Fibroblast of the aortic adventitia (primary cell): ENCODE results near the gene CTXND1. TPM values are rescaled to one million over a fixed set of nuclear protein-coding genes. Genes with fewer than 3 reads are reported as not detected.

Source experiments
- DNase-seq: peaks from one replicate; pipeline ENCODE4 v3.0.0-alpha.2; 2010; ENCODE audit warnings: low read depth
- H3K4me3 ChIP-seq: 2 replicates; pipeline ENCODE4 v1.5.1; 2011; ENCODE audit warnings: low read depth, mild to moderate bottlenecking, control low read depth, low read length, moderate library complexity
- total RNA-seq: library from RNA; depleted of rRNA; stranded (reverse); fragments of >200 nt; gene quantifications from 2 replicates; pipeline ENCODE4 v1.2.3, GENCODE V29; 2012; ENCODE audit warnings: low replicate concordance
- TF ChIP-seq, protein P1 (sequence below): IDR thresholded peaks from 2 replicates; pipeline ENCODE4 v1.5.1; 2011; ENCODE audit warnings: mild to moderate bottlenecking, low read length, control low read depth, inconsistent platforms; ENCODE audit not compliant: insufficient read depth

CTXND1 gene
- total RNA-seq, 1 donor, result not detected

DNA sequence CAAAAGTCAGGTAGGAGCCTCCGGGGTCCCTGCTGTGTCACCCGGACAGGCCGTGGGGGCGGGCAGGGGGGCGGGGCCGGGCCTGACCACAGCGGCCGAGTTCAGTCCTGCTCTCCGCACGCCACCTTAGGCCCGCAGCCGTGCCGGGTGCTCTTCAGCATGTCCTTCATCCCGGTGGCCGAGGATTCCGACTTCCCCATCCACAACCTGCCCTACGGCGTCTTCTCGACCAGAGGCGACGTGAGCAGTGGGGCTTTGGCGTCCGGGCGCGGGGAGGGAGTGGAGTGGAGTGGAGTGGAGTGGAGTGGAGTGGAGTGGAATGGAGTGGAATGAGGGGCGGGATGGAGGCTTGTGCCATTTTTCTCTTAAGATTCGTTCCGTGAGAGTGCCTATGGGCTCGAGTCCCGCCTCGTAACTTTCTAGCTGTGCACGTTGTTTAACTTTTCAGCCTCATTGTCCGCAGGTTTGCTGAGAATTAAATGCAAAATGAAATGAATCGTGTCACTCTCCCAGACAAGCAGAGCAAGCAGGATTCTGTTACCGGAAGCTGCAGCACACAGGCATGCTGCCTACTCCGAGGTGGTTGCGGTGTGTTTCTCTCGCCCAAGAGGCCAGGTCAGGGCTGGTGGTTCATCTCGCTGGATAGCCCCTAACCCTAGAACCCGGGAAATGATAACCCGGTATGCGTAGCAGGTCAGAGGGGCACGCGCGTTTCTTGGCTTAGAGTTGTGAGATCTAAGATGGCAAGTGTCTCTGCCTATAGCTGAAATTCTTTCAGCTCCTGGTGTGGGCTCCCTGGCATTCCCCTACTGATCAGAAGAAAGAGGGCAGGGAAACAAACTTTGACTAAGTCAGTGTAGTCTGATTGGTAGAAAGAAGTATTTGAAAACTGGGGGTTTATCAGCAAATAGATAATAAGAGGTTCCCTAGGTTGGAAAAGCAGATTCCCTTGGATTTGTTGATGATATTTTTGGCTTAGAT, 98.8 kb downstream of the CTXND1 start, which contains the start of gene FAH:
Gene FAH, plus strand, starts transcription at position 104 of the 981 bp plus-strand sequence. Its CDS starts 56 bp downstream, at position 160.
- TF ChIP-seq, protein P1, sequence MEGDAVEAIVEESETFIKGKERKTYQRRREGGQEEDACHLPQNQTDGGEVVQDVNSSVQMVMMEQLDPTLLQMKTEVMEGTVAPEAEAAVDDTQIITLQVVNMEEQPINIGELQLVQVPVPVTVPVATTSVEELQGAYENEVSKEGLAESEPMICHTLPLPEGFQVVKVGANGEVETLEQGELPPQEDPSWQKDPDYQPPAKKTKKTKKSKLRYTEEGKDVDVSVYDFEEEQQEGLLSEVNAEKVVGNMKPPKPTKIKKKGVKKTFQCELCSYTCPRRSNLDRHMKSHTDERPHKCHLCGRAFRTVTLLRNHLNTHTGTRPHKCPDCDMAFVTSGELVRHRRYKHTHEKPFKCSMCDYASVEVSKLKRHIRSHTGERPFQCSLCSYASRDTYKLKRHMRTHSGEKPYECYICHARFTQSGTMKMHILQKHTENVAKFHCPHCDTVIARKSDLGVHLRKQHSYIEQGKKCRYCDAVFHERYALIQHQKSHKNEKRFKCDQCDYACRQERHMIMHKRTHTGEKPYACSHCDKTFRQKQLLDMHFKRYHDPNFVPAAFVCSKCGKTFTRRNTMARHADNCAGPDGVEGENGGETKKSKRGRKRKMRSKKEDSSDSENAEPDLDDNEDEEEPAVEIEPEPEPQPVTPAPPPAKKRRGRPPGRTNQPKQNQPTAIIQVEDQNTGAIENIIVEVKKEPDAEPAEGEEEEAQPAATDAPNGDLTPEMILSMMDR, result no peak
- peak within 1 kb of the TSS; percentile 80 for H3K4me3 ChIP-seq
- peak; percentile 57 for DNase-seq

DNA sequence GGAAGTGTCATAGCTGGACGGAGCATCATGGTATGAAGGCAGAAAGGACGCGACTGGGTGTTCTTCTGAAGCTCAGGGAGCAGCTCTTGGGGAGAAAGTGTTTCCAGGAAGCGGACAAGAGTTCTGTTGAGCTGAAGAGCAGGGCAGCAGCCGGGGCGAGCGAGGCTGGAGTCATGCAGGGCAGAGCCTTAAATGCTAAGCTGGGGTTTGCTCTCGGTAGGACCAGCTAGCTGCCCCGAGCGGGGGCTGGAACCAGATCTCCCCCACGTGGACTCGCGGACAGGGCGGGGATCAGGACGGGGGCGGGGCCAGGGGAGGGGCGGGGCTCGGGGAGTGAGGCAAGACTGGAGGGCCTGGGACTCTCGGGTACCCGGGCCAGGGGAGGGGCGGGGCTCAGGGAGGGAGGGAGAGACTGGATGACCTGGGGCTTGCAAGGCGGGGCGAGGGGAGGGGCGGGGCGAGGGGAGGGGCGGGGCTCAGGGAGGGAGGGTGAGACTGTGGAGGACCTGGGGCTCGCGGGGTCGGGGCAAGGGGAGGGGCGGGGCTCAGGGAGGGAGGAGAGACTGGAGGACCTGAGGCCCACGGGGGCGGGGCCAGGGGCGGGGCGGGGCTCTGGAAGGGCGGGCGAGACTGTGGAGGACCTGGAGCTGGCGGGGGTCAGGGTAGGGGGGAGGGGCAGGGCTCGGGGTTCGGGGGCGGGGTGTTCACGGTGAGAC, 99.7 kb downstream of the CTXND1 start:
- DNase-seq, result peak; percentile 86
- peak overlapping the region; percentile 80 for H3K4me3 ChIP-seq
- TF ChIP-seq, protein P1, result no peak

DNA sequence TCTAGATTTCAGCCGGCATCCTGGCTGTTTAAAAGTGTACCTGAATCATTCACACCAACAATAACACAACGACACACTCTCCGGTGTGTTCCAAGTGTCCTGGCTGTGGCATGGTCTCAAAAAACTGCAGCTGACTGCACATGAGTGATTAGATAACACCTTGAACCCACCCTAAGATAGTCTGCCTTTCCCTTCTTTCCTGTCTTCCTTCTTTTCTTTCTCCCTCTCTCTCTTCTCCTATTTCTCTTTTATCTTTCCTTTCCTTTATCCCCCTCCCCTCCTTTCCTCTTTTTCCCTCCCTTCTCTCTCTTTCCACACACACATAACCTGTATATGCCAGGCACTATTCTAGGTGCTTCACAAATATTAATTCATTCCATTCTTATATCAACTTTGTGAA, 100.4 kb downstream of the CTXND1 start:
- DNase-seq, result no peak
- TF ChIP-seq, protein P1, result no peak
- no peak overlapping the region for H3K4me3 ChIP-seq

DNA sequence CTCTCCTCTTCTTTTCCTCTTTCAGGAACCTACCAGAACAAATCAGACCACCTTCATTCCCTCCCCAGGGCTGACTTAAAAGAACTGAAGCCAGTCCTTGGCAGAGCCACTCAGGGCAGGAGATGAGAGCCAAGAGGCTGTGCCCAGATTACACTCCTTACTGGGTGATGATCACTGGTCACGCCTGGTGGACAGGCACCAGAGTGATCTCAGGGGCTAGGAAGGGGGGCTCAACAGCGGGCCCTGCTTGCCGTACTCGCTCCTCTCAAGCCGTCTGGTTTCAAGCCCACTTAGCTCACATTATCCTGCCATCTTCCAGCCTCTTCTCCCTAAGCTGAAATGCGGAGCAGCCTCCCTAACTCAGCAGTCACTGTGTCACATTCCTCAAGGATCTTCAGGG, 100.9 kb downstream of the CTXND1 start:
- H3K4me3 ChIP-seq, result no peak overlapping the region
- no peak for DNase-seq
- TF ChIP-seq, protein P1, result no peak

Other genes with a start within 250 kb of the CTXND1 start
- 27.2 and 125 TPM in 2 replicates for gene ZFAND6, start 192.5 kb downstream of the CTXND1 start, total RNA-seq
- 28.9 and 38.1 TPM in 2 replicates for gene FAH, start 99.2 kb downstream of the CTXND1 start, total RNA-seq
- 9.4 and 12.7 TPM in 2 replicates for gene ARNT2, start 152.2 kb upstream of the CTXND1 start, total RNA-seq